Measurements from ENCODE around the gene EFHD2. TPM values are rescaled to one million over a fixed set of nuclear protein-coding genes. Genes with fewer than 3 reads are reported as not detected.

Gene EFHD2, protein sequence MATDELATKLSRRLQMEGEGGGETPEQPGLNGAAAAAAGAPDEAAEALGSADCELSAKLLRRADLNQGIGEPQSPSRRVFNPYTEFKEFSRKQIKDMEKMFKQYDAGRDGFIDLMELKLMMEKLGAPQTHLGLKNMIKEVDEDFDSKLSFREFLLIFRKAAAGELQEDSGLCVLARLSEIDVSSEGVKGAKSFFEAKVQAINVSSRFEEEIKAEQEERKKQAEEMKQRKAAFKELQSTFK
- 4.4 TPM for total RNA-seq

DNA sequence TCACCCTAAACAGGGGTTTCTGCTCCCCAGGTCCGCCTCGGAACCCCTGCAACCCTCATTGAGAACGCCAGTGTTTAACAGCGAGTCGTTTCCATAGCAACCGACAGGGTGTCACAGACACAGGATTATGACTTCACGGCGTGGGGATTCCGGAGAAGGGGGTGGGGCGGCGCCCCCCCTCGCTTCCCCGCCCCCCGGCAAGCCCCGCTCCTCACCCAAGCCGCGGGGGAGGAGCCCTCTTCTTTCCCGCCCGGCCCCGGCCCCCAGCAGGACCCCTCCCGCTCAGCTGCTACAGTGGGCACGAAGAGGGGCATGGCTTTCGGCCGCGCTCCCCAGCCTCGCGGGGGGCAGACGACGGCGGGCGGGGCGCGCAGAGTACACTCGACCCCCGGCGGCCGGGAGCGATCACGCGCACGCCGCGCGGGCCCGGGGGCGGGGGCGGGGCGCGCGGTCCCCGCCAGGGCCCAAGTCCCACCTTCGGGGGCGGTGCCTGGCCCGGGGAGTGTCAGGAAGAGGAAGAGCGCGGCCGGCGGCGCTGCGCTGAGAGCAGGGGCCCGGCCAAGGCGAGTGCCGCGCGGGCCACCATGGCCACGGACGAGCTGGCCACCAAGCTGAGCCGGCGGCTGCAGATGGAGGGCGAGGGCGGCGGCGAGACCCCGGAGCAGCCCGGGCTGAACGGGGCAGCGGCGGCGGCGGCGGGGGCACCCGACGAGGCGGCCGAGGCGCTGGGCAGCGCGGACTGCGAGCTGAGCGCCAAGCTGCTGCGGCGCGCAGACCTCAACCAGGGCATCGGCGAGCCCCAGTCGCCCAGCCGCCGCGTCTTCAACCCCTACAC lies at the start of gene EFHD2:
EFHD2 (plus strand) TSS at position 501 of the 835 bp plus-strand sequence; CDS start at position 585, 84 bp downstream.

DNA sequence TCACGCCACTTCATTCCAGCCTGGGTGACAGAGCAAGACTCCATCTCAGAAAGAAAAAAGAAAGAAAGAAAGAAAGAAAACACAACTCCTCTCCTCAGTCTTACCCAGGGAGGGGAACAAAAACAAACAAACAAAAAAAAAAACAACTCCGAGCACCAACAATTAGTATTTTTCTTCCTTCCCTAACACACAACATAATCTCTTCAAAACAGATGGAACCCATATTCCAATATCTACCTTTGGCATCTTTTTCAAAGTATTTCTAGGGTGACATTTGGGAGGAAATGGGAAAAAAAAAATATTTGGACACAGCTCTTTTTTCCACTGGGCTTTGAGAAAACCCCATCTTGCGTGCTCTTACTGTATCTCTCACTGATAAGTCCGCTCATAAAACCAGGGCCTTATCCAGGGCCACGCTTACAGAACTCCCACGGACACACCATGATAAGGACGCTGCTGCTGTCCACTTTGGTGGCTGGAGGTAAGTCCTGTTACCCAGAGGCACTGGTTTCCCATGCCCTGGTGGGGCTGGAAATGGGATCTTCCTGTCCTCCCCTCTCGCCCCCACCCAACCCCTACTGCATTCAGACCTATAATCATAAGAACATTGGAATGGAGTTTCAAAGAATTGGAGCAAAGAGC lies 46.7 kb downstream of the EFHD2 start, which contains the start of gene CELA2A:
CELA2A (plus strand) TSS at position 420 of the 642 bp plus-strand sequence; CDS start at position 442, 22 bp downstream.

DNA sequence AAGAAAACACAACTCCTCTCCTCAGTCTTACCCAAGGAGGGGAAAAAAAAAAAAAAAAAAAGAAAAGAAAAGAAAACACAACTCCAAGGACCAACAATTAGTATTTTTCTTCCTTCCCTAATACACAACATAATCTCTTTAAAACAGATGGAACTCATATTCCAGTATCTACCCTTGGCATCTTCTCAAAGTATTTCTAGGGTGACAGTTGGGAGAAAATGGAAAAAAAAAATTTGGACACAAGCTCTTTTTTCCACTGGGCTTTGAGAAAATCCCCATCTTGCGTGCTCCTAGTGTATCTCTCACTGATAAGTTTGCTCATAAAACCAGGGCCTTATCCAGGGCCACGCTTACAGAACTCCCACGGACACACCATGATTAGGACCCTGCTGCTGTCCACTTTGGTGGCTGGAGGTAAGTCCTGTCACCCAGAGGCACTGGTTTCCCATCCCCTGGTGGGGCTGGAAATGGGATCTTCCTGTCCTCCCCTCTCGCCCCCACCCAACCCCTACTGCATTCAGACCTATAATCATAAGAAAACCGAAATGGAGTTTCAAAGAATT lies 66.1 kb downstream of the EFHD2 start, which contains the start of gene CELA2B:
CELA2B (plus strand) TSS at position 353 of the 563 bp plus-strand sequence; CDS start at position 375, 22 bp downstream.

Other genes starting within 250 kb of the EFHD2 start
- 0.94 TPM for gene FHAD1, start 162.7 kb upstream of the EFHD2 start, total RNA-seq
- not detected for gene CTRC, start 28.6 kb downstream of the EFHD2 start, total RNA-seq
- not detected for gene CELA2A, start 46.8 kb downstream of the EFHD2 start, total RNA-seq
- not detected for gene CELA2B, start 66.2 kb downstream of the EFHD2 start, total RNA-seq
- 3.4 TPM for gene CASP9, start 114.3 kb downstream of the EFHD2 start, total RNA-seq
- 21.9 TPM for gene DNAJC16, start 117.0 kb downstream of the EFHD2 start, total RNA-seq
- gene AGMAT, start 175.2 kb downstream of the EFHD2 start, total RNA-seq: 0.31 TPM
- 48.5 TPM for gene DDI2, start 207.6 kb downstream of the EFHD2 start, total RNA-seq

Data from parietal lobe (tissue), 1 donor.